Measurements from ENCODE around the gene P2RY1.
"Not testable (repeated sequence)": the region's sequence is repeated elsewhere in the genome, so short reads cannot be mapped to it uniquely, and the experiment has no call there.

Gene P2RY1

GRCh38 chr3:152834191-152834775 is 648 bp upstream of the P2RY1 start:
- Histone ChIP-seq H3K27me3 (peaks cover 0 to 8% (median 0%) of the 10 kb centered on the region in 11 experiments; a peak in 3 of 22 replicates), H3K36me3 (no peaks in the 10 kb centered on the region), H3K4me1 (peaks cover 14 to 30% (median 25%) of the 10 kb centered on the region in 10 experiments), H3K27ac (peak overlapping the region in 10 of 11 experiments; percentile 50 to 85 (median 75); a peak in 19 of 22 replicates), H3K4me2 (peak overlapping the region; percentile 87 to 97 (median 93)), H3K9me3 (replicated peaks in 1 of 11) (no peaks in the 10 kb centered on the region), H4K20me1 (peaks cover 0 to 6% (median 0%) of the 10 kb centered on the region in 11 experiments; a peak in 1 of 22 replicates), H3K4me3 (peak overlapping the region; percentile 72 to 88 (median 81)), H3K9ac (peak overlapping the region; percentile 76 to 85 (median 80))
- no peak for TF ChIP-seq Cebpa-rat (IDR thresholded peaks at IDR 0.05)

GRCh38 chr3:152835601-152836102 is 721 bp downstream of the P2RY1 start:
- peaks cover 14 to 28% (median 24%) of the 10 kb centered on the region in 10 experiments for H3K4me1 ChIP-seq
- H3K4me3 ChIP-seq: peak overlapping the region; percentile 72 to 88 (median 81)
- no peak for TF ChIP-seq Cebpa-rat (IDR thresholded peaks at IDR 0.05)
- peak overlapping the region; percentile 27 to 85 (median 75); a peak in 21 of 22 replicates for H3K27ac ChIP-seq
- H3K4me2 ChIP-seq: peak overlapping the region; percentile 87 to 97 (median 93)
- peak overlapping the region; percentile 76 to 85 (median 80) for H3K9ac ChIP-seq
- H3K36me3 ChIP-seq: no peaks in the 10 kb centered on the region
- peaks cover 0 to 8% (median 0%) of the 10 kb centered on the region in 11 experiments; a peak in 3 of 22 replicates for H3K27me3 ChIP-seq
- H3K9me3 ChIP-seq (replicated peaks in 1 of 11): no peaks in the 10 kb centered on the region
- peaks cover 0 to 6% (median 0%) of the 10 kb centered on the region in 11 experiments; a peak in 1 of 22 replicates for H4K20me1 ChIP-seq

- Histone ChIP-seq H3K4me3 (peak overlapping the region; percentile 72 to 88 (median 81); a peak in 17 of 20 replicates), H3K4me2 (peak overlapping the region; percentile 87 to 97 (median 93)), H4K20me1 (peaks cover 0 to 6% (median 0%) of the 10 kb centered on the region in 11 experiments; a peak in 1 of 22 replicates), H3K36me3 (no peaks in the 10 kb centered on the region), H3K27ac (no peak overlapping the region), H3K9ac (peak overlapping the region in 1 of 11 experiments; percentile 82; a peak in 1 of 22 replicates), H3K27me3 (peaks cover 0 to 8% (median 0%) of the 10 kb centered on the region in 11 experiments; a peak in 3 of 22 replicates), H3K9me3 (replicated peaks in 1 of 11) (no peaks in the 10 kb centered on the region), H3K4me1 (peaks cover 14 to 28% (median 24%) of the 10 kb centered on the region in 10 experiments)
- TF ChIP-seq Cebpa-rat (IDR thresholded peaks at IDR 0.05): no peak
These were observed 1.3 kb downstream of the P2RY1 start for GRCh38 chr3:152836269-152836668.

GRCh38 chr3:152839511-152839910 is 4.6 kb downstream of the P2RY1 start:
- H3K4me2 ChIP-seq: no peak overlapping the region
- H3K27me3 ChIP-seq: peaks cover 0 to 8% (median 0%) of the 10 kb centered on the region in 11 experiments; a peak in 3 of 22 replicates
- peaks cover 0 to 6% (median 0%) of the 10 kb centered on the region in 11 experiments; a peak in 1 of 22 replicates for H4K20me1 ChIP-seq
- no peaks in the 10 kb centered on the region for H3K9me3 ChIP-seq (replicated peaks in 1 of 11)
- no peak for TF ChIP-seq Cebpa-rat (IDR thresholded peaks at IDR 0.05)
- no peak overlapping the region for H3K4me3 ChIP-seq
- no peak overlapping the region for H3K27ac ChIP-seq
- no peaks in the 10 kb centered on the region for H3K36me3 ChIP-seq
- peaks cover 10 to 22% (median 20%) of the 10 kb centered on the region in 10 experiments for H3K4me1 ChIP-seq
- H3K9ac ChIP-seq: no peak overlapping the region

GRCh38 chr3:152841131-152841530 is 6.2 kb downstream of the P2RY1 start:
- Histone ChIP-seq H3K4me2 (no peak overlapping the region), H3K9me3 (replicated peaks in 1 of 11) (peaks cover under 1 to 9% (median 5%) of the 10 kb centered on the region in 11 experiments; a peak in 20 of 22 replicates), H3K36me3 (no peaks in the 10 kb centered on the region), H3K9ac (no peak overlapping the region), H3K27ac (no peak overlapping the region), H3K4me3 (no peak overlapping the region), H3K4me1 (peaks cover 3 to 17% (median 12%) of the 10 kb centered on the region in 10 experiments), H3K27me3 (peaks cover 0 to 4% (median 0%) of the 10 kb centered on the region in 11 experiments; a peak in 2 of 22 replicates), H4K20me1 (peaks cover 0 to 4% (median 0%) of the 10 kb centered on the region in 11 experiments; a peak in 1 of 22 replicates)
- TF ChIP-seq Cebpa-rat (IDR thresholded peaks at IDR 0.05): no peak

GRCh38 chr3:152842413-152842812 is 7.5 kb downstream of the P2RY1 start:
- Histone ChIP-seq H3K9ac (no peak overlapping the region), H3K36me3 (no peaks in the 10 kb centered on the region), H3K4me2 (no peak overlapping the region), H3K9me3 (replicated peaks in 1 of 11) (peaks cover 13 to 22% (median 18%) of the 10 kb centered on the region in 11 experiments), H3K4me1 (peaks cover 0 to 4% (median under 1%) of the 10 kb centered on the region in 10 experiments; a peak in 1 of 20 replicates), H3K27ac (no peak overlapping the region), H4K20me1 (no peaks in the 10 kb centered on the region), H3K27me3 (no peaks in the 10 kb centered on the region), H3K4me3 (no peak overlapping the region)
- TF ChIP-seq Cebpa-rat (IDR thresholded peaks at IDR 0.05): no peak

- Histone ChIP-seq H3K9me3 (replicated peaks in 1 of 11) (peaks cover 20 to 33% (median 27%) of the 10 kb centered on the region in 11 experiments), H3K9ac (no peak overlapping the region), H3K27me3 (no peaks in the 10 kb centered on the region), H3K4me1 (no peaks in the 10 kb centered on the region), H3K4me3 (no peak overlapping the region), H4K20me1 (no peaks in the 10 kb centered on the region), H3K36me3 (no peaks in the 10 kb centered on the region), H3K27ac (no peak overlapping the region), H3K4me2 (no peak overlapping the region)
- no peak for TF ChIP-seq Cebpa-rat (IDR thresholded peaks at IDR 0.05)
These were observed 9.0 kb downstream of the P2RY1 start for GRCh38 chr3:152843955-152844354.

- not testable (repeated sequence) for H3K27ac ChIP-seq, H3K4me3 ChIP-seq, H3K4me2 ChIP-seq, H4K20me1 ChIP-seq, H3K9ac ChIP-seq, H3K4me1 ChIP-seq, H3K36me3 ChIP-seq, H3K27me3 ChIP-seq
- H3K9me3 ChIP-seq (replicated peaks in 1 of 11): peaks cover 20 to 33% (median 27%) of the 10 kb centered on the region in 11 experiments
These were observed 11.8 kb downstream of the P2RY1 start for GRCh38 chr3:152846572-152847202.

GRCh38 chr3:152847599-152847998 is 12.7 kb downstream of the P2RY1 start:
- peaks cover 20 to 33% (median 27%) of the 10 kb centered on the region in 11 experiments for H3K9me3 ChIP-seq (replicated peaks in 1 of 11)
- not testable (repeated sequence) for H3K36me3 ChIP-seq, H3K4me1 ChIP-seq, H3K4me2 ChIP-seq, H4K20me1 ChIP-seq, H3K27ac ChIP-seq, H3K4me3 ChIP-seq, H3K27me3 ChIP-seq, H3K9ac ChIP-seq
